HK-2 (cell line): ENCODE measurements around the gene DPH1.
A peak's percentile ranks its signal among the peaks of the same experiment; 100 is the strongest.
"Not testable (repeated sequence)": the region's sequence is repeated elsewhere in the genome, so short reads cannot be mapped to it uniquely, and the experiment has no call there.

Source experiments
- DNase-seq: peaks from one replicate; pipeline ENCODE4 v3.0.0-alpha.2; 2018; ENCODE audit not compliant: unreplicated experiment

DPH1 gene

GRCh38 chr17:2008332-2009126, 21.4 kb upstream of the DPH1 start:
- DNase-seq: no peak

GRCh38 chr17:2009737-2010136, 20.2 kb upstream of the DPH1 start:
- DNase-seq: no peak

GRCh38 chr17:2011411-2012371, 18.3 kb upstream of the DPH1 start:
- DNase-seq: no peak

- DNase-seq: no peak
These were observed 17.5 kb upstream of the DPH1 start for GRCh38 chr17:2012499-2012898.

- DNase-seq: not testable (repeated sequence)
These were observed 16.5 kb upstream of the DPH1 start for GRCh38 chr17:2013220-2013993.

- no peak for DNase-seq
These were observed 16.0 kb upstream of the DPH1 start for GRCh38 chr17:2013994-2014317.

GRCh38 chr17:2015314-2015713, 14.6 kb upstream of the DPH1 start:
- DNase-seq: no peak

- DNase-seq: no peak
These were observed 13.5 kb upstream of the DPH1 start for GRCh38 chr17:2016494-2016893.

GRCh38 chr17:2017274-2017941, 12.5 kb upstream of the DPH1 start:
- no peak for DNase-seq

- no peak for DNase-seq
These were observed 11.0 kb upstream of the DPH1 start for GRCh38 chr17:2018716-2019510.

GRCh38 chr17:2019723-2020122, 10.2 kb upstream of the DPH1 start:
- no peak for DNase-seq

GRCh38 chr17:2020721-2021120, 9.2 kb upstream of the DPH1 start:
- DNase-seq: no peak

GRCh38 chr17:2022647-2023240, 7.2 kb upstream of the DPH1 start:
- no peak for DNase-seq

- DNase-seq: no peak
These were observed 6.7 kb upstream of the DPH1 start for GRCh38 chr17:2023256-2023655.

- DNase-seq: no peak
These were observed 6.0 kb upstream of the DPH1 start for GRCh38 chr17:2023692-2024571.

GRCh38 chr17:2024572-2025219, 5.3 kb upstream of the DPH1 start:
- DNase-seq: no peak

- DNase-seq: peak; percentile 38
These were observed 4.7 kb upstream of the DPH1 start, which contains the start of gene RTN4RL1 for GRCh38 chr17:2025220-2025621. Gene RTN4RL1, minus strand, starts transcription at chr17:2025334. Its CDS starts 469 bp downstream, at chr17:2024865.

GRCh38 chr17:2025622-2026309, 4.2 kb upstream of the DPH1 start:
- peak; percentile 71 for DNase-seq
